NCI-H748 treated with DMSO at 0.1 percent for 48 hours (cell line): ENCODE measurements around the gene U2AF1.
"Not testable (repeated sequence)": the region's sequence is repeated elsewhere in the genome, so short reads cannot be mapped to it uniquely, and the experiment has no call there.

Source experiments
- DNase-seq: peaks from one replicate; lab custom pipeline; 2025; lab: John Stamatoyannopoulos, UW

The U2AF1 gene

GRCh38 chr21:43076023-43076637 lies 31.2 kb downstream of the U2AF1 start:
- not testable (repeated sequence) for DNase-seq

GRCh38 chr21:43075170-43076022 lies 32.0 kb downstream of the U2AF1 start, which contains the start of gene CBS:
CBS (minus strand) TSS chr21:43075835; CDS start chr21:43072193, 3,642 bp downstream.
- not testable (repeated sequence) for DNase-seq

GRCh38 chr21:43074401-43075169 lies 32.8 kb downstream of the U2AF1 start:
- not testable (repeated sequence) for DNase-seq

DNA sequence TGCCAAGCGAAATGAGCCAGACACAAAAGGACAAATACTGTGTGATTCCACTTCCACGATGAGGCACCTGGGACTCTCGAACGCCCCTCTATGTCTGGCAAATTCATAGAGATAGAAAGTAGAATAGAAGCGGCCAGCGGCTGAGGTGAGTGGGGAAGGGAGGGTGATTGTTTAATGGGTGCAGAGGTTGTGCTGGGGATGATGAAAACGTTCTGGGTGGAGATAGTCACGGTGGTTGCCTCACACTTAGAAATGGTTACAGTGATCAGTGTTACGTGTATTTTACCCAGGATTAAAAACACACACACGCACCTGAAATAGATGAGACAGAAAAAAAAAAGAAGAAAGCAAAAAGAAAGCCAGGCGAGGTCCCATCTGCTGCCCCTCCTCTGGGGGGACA lies 34.6 kb downstream of the U2AF1 start:
- DNase-seq, result not testable (repeated sequence)

DNA sequence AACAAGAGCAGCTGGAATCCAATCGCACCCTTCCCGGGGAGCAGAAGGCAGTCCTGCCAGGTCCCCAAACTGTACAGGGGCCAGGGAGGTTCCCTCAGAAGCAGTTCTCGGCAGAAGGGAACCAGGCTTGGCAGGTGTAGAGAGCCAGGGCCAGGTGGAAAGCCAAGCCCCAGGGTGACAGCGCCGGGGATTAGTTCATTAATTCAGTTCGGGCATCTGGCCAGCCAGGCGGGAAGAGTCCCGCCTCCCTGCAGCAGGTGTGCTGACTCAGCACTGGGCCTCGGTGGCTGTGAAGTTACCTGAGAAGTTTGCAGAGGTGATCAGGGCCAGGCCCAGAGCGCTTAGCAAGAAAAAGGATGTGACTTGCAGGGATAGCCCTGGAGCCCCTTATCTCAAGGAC lies 37.7 kb downstream of the U2AF1 start:
- DNase-seq, result not testable (repeated sequence)

GRCh38 chr21:43068065-43068464 lies 39.3 kb downstream of the U2AF1 start:
- not testable (repeated sequence) for DNase-seq

DNA sequence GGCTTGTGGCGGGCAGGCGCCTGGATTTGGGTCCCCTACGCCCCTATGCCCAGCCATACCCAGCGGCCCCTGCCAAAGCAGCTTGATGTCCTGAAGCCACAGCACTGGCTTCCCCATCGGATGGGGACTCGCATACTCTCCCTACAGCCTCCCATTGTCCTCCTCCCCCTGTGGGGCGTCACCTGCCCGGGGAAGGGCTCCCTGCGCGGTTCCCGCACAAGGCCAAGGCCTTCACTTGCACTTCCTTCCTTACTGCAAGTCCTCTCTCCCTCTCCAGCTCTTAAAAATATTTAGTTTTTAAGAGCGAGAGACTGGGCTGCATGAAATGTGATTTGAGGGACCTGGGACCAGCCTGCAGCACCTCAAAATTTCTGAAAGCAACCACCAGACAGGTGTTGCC lies 40.7 kb downstream of the U2AF1 start:
- DNase-seq, result not testable (repeated sequence)

- DNase-seq, result not testable (repeated sequence)
These were observed 41.4 kb downstream of the U2AF1 start for GRCh38 chr21:43065991-43066390.

DNA sequence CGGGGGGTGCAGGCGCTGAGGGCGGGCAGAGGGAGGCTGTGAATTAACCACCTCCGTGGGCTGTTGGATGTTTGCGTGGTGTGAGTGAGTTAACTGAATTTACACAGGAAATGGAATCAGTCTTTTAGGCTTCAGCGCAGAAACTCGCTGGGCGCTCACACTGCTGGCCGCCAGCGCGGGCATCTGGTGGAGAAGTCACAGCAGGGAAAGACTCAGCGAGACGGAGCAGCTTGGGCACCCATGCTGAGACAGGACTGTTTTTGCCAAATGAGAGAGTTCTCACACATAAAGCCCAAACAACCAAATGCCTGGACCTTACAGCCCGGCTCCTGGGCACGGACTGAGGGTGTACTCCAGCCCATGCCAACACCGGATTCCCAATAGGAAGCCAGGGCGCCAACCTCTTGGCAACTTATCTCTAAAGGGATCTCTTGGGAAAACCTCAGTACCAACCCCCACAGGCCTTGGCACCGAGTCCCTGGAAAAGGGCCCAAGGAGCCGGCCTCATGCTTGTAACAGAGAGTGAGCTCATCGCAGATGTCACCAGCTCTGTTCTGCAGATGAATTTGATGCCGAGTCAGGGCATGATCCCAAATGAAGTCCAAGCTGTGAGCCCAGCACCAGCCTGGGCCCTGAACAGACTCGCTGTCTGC lies 43.0 kb downstream of the U2AF1 start:
- DNase-seq, result not testable (repeated sequence)

- DNase-seq, result not testable (repeated sequence)
These were observed 44.3 kb downstream of the U2AF1 start for GRCh38 chr21:43062955-43063664.

DNA sequence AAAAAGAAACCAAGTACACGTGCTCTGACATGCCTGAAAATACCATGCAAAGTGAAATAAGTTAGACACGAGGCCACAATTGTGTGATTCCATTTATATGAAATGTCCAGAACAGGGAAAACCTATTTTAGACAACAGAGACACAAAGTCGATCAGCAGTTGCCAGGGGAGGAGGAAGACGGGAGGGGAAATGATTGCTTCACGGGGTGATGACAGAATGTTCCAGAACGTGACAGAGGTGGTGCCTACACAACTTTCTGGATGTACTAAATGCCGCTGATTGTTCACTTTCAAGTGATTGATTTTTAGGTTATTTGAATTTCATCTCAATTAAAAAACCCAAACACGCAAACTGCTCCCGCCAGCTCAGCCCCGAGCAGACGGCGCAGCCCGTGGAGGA lies 54.3 kb downstream of the U2AF1 start:
- not testable (repeated sequence) for DNase-seq

DNA sequence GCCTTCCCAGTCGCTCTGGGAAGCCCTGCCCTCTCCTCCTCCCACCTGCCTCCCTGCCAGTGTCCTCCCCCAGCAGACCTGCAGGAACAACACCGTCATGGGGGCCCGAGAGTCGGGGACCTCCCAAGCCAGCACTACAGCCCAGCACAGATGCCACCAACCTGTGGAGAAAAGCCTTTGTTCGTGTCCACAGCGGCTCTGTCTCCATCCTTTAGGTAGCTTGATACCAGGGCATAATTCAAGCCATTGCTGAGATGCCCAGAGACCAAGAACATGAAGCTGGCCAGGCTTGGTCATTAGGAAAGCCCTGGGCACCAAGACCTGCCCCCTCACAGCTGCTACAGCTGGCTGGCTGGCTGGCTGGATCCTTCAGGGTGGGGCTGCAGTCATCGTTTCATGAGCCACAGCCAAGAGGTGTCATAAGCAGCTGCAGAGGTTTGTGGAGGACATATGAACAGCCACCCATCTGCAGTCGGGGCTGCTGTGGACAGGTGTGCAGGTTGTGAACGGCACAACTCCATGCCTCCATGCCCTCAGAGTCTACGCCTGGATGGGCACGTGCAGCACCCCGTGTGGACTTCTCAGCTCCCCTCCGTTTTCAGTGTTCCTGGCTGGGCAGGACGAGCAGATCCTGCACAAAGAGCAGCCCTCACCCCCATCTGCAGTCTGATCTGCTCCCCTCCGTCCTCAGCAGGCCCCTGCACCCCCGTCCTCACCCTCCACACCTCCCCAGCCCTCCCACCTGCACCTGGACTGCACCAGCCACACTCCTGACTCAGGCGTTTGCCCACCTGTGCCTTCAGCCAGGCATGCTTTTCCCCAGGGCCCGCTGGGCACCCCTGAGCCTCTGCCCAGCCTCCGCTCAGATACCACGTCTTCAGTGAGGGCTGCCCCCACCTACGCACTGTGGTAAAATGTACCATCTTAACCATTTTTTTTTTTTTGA lies 61.2 kb downstream of the U2AF1 start:
- DNase-seq, result not testable (repeated sequence)

DNA sequence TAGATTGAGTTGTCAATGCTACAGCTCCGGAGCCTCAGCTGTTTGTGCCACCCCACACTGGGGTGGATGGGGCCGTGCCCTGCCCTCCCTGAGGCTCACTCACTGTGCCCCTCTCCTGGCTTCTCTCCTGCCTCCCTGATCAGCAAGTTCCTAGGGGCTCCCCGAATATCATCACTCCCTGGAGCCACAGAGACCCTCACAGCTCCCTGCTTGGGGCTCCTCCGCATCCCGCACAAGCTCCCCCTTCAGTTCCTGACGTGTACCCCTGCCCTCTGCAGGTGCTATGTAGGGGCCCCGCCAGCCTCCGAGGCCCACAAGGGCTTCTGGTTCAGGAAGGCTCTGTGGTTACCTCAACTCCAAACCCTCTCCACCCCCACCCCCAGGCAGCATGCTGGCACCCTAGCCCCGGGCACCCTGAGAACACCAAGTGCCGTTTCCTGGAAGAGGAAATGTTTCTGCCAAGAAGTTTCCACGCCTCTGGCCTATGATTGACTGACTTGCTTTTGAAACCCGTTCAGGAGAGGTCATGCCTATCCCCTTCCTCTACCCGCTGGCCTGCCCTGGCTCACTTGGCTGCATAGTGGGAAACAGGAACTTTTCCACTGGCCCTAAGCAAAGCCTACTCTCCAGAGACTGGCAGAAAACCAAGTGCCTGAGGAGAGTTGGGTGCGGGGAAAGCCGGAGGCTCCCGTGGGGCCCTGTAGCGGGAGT lies 62.0 kb downstream of the U2AF1 start:
- DNase-seq, result not testable (repeated sequence)

DNA sequence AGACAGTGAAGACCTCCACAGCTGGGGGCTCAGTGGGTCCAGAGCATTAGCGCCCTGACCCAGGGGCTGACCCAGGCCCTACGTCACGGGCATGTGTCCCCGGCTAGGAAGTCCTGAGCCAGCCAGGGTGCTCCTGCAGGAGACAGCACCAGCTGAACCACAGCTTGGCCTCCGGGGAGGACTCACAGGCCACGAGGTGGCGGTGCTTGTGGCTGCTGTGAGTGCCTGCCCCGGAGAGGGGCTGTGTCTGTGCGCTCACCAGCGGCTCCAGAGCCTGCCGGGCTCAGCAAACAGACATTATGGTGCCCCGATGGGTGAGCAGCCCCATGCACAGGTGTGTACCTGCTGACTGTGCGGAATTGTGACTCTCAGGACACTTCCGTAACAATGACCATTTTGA lies 62.8 kb downstream of the U2AF1 start:
- DNase-seq, result not testable (repeated sequence)

- not testable (repeated sequence) for DNase-seq
These were observed 64.1 kb downstream of the U2AF1 start for GRCh38 chr21:43043291-43043690.
